ENCODE results near the gene OSBPL8.

Gene OSBPL8

DNA sequence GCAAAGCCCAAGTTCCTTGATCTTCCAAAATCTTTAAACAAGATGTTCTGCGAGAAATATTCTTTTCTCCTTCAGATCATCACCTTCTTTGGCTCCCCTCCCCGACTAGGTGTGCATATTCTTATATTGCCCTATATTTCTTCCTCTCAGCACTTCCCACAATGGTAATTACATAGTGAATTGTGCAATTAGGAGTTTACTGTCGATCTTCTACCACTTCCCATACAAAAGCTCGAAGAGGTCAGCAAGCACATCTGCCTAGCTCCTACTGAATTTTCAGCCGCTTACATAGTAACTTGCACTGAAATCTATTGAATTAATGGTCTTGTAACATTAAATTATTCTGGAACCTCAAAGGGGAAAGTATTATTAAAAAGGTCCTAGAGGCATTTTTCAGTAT lies 16.7 kb downstream of the OSBPL8 start:
- no peaks in the 10 kb centered on the region for H3K9me3 ChIP-seq (ENCODE audit: low read length)
- no peaks in the 10 kb centered on the region for H3K4me1 ChIP-seq (ENCODE audit: insufficient read depth, low read length, severe bottlenecking)
- no peaks in the 10 kb centered on the region for H4K20me1 ChIP-seq (ENCODE audit: insufficient read depth, low read length)
- no peak for TF ChIP-seq EZH2 (IDR thresholded peaks at IDR 0.05; ENCODE audit: borderline replicate concordance, low read length)
- TF ChIP-seq, protein P1, sequence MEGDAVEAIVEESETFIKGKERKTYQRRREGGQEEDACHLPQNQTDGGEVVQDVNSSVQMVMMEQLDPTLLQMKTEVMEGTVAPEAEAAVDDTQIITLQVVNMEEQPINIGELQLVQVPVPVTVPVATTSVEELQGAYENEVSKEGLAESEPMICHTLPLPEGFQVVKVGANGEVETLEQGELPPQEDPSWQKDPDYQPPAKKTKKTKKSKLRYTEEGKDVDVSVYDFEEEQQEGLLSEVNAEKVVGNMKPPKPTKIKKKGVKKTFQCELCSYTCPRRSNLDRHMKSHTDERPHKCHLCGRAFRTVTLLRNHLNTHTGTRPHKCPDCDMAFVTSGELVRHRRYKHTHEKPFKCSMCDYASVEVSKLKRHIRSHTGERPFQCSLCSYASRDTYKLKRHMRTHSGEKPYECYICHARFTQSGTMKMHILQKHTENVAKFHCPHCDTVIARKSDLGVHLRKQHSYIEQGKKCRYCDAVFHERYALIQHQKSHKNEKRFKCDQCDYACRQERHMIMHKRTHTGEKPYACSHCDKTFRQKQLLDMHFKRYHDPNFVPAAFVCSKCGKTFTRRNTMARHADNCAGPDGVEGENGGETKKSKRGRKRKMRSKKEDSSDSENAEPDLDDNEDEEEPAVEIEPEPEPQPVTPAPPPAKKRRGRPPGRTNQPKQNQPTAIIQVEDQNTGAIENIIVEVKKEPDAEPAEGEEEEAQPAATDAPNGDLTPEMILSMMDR (IDR thresholded peaks at IDR 0.05; ENCODE audit: low read length), result no peak
- H3K9ac ChIP-seq (ENCODE audit: low read length), result no peak overlapping the region
- no peak overlapping the region for H3K4me2 ChIP-seq (ENCODE audit: low read length)
- H3F3A ChIP-seq (ENCODE audit: insufficient read depth, low read length), result no peaks in the 10 kb centered on the region
- no peaks in the 10 kb centered on the region for H3K27me3 ChIP-seq (ENCODE audit: insufficient read depth, low read length)
- H3K4me3 ChIP-seq (ENCODE audit: low read depth, low read length, poor library complexity, severe bottlenecking), result no peak overlapping the region
- H3K27ac ChIP-seq (ENCODE audit: low read depth, low read length, poor library complexity, severe bottlenecking), result no peak overlapping the region
- H3K9me2 ChIP-seq (ENCODE audit: low read depth, low read length), result no peaks in the 10 kb centered on the region
- H3K79me2 ChIP-seq (ENCODE audit: insufficient read depth, low read length), result peaks cover 76% of the 10 kb centered on the region
- H3K36me3 ChIP-seq (ENCODE audit: insufficient read depth, low read length), result no peaks in the 10 kb centered on the region
- H2AFZ ChIP-seq (ENCODE audit: low read length), result no peak overlapping the region

DNA sequence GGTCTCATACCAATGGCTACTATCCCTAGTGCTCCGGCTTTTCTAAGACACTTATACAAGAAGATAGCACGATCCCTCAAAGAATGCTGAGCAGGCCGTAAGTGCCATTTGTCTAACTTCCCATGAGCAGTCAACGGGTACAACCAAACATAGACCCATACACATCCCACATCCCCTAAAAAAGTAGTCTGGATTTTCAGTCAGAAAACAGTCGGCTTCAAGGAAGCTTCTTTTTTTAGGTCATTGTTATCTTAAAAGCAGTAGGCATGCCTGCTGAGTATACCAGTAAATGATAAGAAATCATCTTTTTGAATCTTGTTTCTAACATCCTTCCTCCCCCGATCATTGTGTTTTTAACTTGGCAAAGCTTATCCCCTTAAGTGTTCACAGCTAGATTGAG lies 19.8 kb downstream of the OSBPL8 start:
- no peak overlapping the region for H3K4me3 ChIP-seq (ENCODE audit: low read depth, low read length, poor library complexity, severe bottlenecking)
- no peak overlapping the region for H3K9ac ChIP-seq (ENCODE audit: low read length)
- H3F3A ChIP-seq (ENCODE audit: insufficient read depth, low read length), result no peaks in the 10 kb centered on the region
- TF ChIP-seq, protein P1 (IDR thresholded peaks at IDR 0.05; ENCODE audit: low read length), result no peak
- TF ChIP-seq EZH2 (IDR thresholded peaks at IDR 0.05; ENCODE audit: borderline replicate concordance, low read length), result no peak
- H4K20me1 ChIP-seq (ENCODE audit: insufficient read depth, low read length), result no peaks in the 10 kb centered on the region
- peaks cover 55% of the 10 kb centered on the region for H3K79me2 ChIP-seq (ENCODE audit: insufficient read depth, low read length)
- no peaks in the 10 kb centered on the region for H3K9me2 ChIP-seq (ENCODE audit: low read depth, low read length)
- H3K4me1 ChIP-seq (ENCODE audit: insufficient read depth, low read length, severe bottlenecking), result no peaks in the 10 kb centered on the region
- H3K27ac ChIP-seq (ENCODE audit: low read depth, low read length, poor library complexity, severe bottlenecking), result no peak overlapping the region
- no peak overlapping the region for H3K4me2 ChIP-seq (ENCODE audit: low read length)
- no peaks in the 10 kb centered on the region for H3K9me3 ChIP-seq (ENCODE audit: low read length)
- H3K36me3 ChIP-seq (ENCODE audit: insufficient read depth, low read length), result no peaks in the 10 kb centered on the region
- H3K27me3 ChIP-seq (ENCODE audit: insufficient read depth, low read length), result no peaks in the 10 kb centered on the region
- no peak overlapping the region for H2AFZ ChIP-seq (ENCODE audit: low read length)

DNA sequence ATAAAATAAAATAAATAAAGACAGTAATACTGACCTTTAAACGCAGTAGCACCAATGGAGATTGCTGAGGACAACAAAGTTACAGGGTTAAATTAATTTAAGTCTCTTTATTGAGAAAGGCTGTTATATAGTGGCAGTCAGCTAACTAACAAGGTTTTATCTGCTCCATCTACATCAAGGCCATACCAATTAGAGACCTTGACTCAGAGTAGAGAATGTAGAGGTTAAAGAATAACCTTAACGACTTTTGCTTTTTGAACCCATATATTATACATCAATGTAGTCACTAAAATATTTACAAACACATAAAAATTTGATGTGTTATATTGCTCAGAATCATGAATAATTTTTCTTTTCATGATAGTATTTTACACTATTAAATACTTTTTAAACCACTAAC lies 21.6 kb downstream of the OSBPL8 start:
- no peaks in the 10 kb centered on the region for H3K9me2 ChIP-seq (ENCODE audit: low read depth, low read length)
- no peak overlapping the region for H2AFZ ChIP-seq (ENCODE audit: low read length)
- H3K79me2 ChIP-seq (ENCODE audit: insufficient read depth, low read length), result peaks cover 56% of the 10 kb centered on the region
- H3K4me2 ChIP-seq (ENCODE audit: low read length), result no peak overlapping the region
- no peaks in the 10 kb centered on the region for H3K9me3 ChIP-seq (ENCODE audit: low read length)
- H3K4me1 ChIP-seq (ENCODE audit: insufficient read depth, low read length, severe bottlenecking), result no peaks in the 10 kb centered on the region
- H4K20me1 ChIP-seq (ENCODE audit: insufficient read depth, low read length), result no peaks in the 10 kb centered on the region
- TF ChIP-seq, protein P1 (IDR thresholded peaks at IDR 0.05; ENCODE audit: low read length), result no peak
- TF ChIP-seq EZH2 (IDR thresholded peaks at IDR 0.05; ENCODE audit: borderline replicate concordance, low read length), result no peak
- no peaks in the 10 kb centered on the region for H3K27me3 ChIP-seq (ENCODE audit: insufficient read depth, low read length)
- no peak overlapping the region for H3K9ac ChIP-seq (ENCODE audit: low read length)
- no peak overlapping the region for H3K27ac ChIP-seq (ENCODE audit: low read depth, low read length, poor library complexity, severe bottlenecking)
- no peaks in the 10 kb centered on the region for H3F3A ChIP-seq (ENCODE audit: insufficient read depth, low read length)
- H3K36me3 ChIP-seq (ENCODE audit: insufficient read depth, low read length), result no peaks in the 10 kb centered on the region
- H3K4me3 ChIP-seq (ENCODE audit: low read depth, low read length, poor library complexity, severe bottlenecking), result no peak overlapping the region
